ENCODE data around the gene RAPGEF2. TPM values are rescaled to one million over a fixed set of nuclear protein-coding genes. Genes with fewer than 3 reads are reported as not detected.

RAPGEF2 gene
- total and polyA plus RNA-seq, 2 donors (not counting 1 experiment from before 2014, with no cell fraction given): 10.9 to 45.8 TPM

DNA sequence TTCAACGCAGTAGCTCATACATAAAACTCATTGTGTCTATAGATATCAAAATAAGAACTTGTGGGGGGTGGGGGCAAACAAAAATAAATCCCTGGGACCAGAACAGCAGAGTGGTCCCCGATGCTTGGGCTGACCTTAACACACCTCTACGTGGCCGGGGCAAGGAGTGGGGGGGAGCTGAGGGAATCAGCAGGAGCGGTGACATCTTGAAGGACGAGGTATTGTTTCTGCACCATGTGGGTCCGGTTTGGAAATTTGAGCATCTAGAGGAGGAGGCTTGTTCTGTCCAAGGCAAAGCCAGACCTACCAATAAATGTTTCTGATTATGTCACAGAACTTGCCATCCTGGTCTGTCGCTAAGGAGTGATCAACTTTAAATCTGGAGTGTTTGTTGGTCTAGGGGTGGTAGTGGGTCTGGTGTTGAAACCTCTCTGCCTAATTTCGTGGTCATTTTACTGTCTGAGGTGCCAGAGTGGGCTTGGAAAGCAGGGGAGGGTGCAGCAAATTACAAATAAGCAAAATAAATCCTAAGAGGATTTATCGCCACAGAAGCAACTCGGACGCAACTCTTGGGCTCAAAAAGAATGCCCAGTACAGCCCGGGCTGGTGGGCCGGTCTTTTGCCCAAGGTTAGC lies 774 bp upstream of the RAPGEF2 start:
- H3K4me1 ChIP-seq (ENCODE audit: control insufficient read depth in 2 of 2, insufficient read depth in 2 of 2, low read length in 2 of 2): peaks cover 26 to 30% of the 10 kb centered on the region in 2 donors
- H3K79me2 ChIP-seq (ENCODE audit: control insufficient read depth, insufficient read depth, low read length): peaks cover 22% of the 10 kb centered on the region
- Mint-ChIP-seq H3K4me3 (peak overlapping the region; percentile 86), H3K27ac (peak overlapping the region; percentile 73), H3K27me3 (peaks cover 12% of the 10 kb centered on the region), H3K4me1 (peaks cover 36% of the 10 kb centered on the region), H3K9me3 (ENCODE audit: insufficient read depth) (no peaks in the 10 kb centered on the region)
- no peak overlapping the region for H3K27ac ChIP-seq (ENCODE audit: low read length in 2 of 2)
- H3K9ac ChIP-seq (ENCODE audit: low read length): peak overlapping the region; percentile 92
- H3K4me3 ChIP-seq (ENCODE audit: control extremely low read depth in 1 of 5, extremely low read depth in 1 of 5, insufficient read depth in 1 of 5, low read depth in 2 of 5, low read length in 4 of 5): peak overlapping the region; percentile 28 to 89 (median 81)
- no peaks in the 10 kb centered on the region for H3K36me3 ChIP-seq (replicated peaks in 1 of 2; ENCODE audit: control extremely low read depth in 1 of 2, control insufficient read depth in 1 of 2, extremely low read depth in 1 of 2, insufficient read depth in 2 of 2, low read length in 1 of 2)
- H3K9me3 ChIP-seq (ENCODE audit: control extremely low read depth in 1 of 3, control insufficient read depth in 2 of 3, insufficient read depth in 1 of 3, low read length in 2 of 3): no peaks in the 10 kb centered on the region
- POLR2A ChIA-PET: no interaction called here
- DNase-seq (no peak), ATAC-seq (ENCODE audit: low read depth) (no peak)
- H2AFZ ChIP-seq (ENCODE audit: insufficient read depth, low read depth, low read length, poor library complexity, severe bottlenecking): peak overlapping the region; percentile 83
- intact Hi-C loops (cut with micrococcal nuclease): loop anchor here (2.0 to 5.0 kb wide), 2 partner anchors 75 to 379 kb away; partner anchors contain the start of gene PPID
- WGBS (ENCODE audit: insufficient coverage): 40% methylated on average over 10 of the region's 14 CpGs
- peaks cover 0 to 11% (median 0%) of the 10 kb centered on the region in 4 experiments for H3K27me3 ChIP-seq (replicated peaks in 1 of 4; ENCODE audit: control extremely low read depth in 1 of 4, control insufficient read depth in 3 of 4, insufficient read depth in 4 of 4, low read length in 3 of 4)
- peaks cover 23% of the 10 kb centered on the region for H4K20me1 ChIP-seq (ENCODE audit: control insufficient read depth, insufficient read depth, low read length, poor library complexity, severe bottlenecking)
- H3K4me2 ChIP-seq (replicated peaks; ENCODE audit: low read depth, low read length, poor library complexity, severe bottlenecking): peak overlapping the region; percentile 94
- no peak for TF ChIP-seq EZH2 (IDR thresholded peaks at IDR 0.05; ENCODE audit: borderline replicate concordance, insufficient read depth, low read depth, low read length, poor library complexity, severe bottlenecking)
- TF ChIP-seq, protein P1, sequence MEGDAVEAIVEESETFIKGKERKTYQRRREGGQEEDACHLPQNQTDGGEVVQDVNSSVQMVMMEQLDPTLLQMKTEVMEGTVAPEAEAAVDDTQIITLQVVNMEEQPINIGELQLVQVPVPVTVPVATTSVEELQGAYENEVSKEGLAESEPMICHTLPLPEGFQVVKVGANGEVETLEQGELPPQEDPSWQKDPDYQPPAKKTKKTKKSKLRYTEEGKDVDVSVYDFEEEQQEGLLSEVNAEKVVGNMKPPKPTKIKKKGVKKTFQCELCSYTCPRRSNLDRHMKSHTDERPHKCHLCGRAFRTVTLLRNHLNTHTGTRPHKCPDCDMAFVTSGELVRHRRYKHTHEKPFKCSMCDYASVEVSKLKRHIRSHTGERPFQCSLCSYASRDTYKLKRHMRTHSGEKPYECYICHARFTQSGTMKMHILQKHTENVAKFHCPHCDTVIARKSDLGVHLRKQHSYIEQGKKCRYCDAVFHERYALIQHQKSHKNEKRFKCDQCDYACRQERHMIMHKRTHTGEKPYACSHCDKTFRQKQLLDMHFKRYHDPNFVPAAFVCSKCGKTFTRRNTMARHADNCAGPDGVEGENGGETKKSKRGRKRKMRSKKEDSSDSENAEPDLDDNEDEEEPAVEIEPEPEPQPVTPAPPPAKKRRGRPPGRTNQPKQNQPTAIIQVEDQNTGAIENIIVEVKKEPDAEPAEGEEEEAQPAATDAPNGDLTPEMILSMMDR (IDR thresholded peaks at IDR 0.05): no peak
- CTCF ChIA-PET: no interaction called here

DNA sequence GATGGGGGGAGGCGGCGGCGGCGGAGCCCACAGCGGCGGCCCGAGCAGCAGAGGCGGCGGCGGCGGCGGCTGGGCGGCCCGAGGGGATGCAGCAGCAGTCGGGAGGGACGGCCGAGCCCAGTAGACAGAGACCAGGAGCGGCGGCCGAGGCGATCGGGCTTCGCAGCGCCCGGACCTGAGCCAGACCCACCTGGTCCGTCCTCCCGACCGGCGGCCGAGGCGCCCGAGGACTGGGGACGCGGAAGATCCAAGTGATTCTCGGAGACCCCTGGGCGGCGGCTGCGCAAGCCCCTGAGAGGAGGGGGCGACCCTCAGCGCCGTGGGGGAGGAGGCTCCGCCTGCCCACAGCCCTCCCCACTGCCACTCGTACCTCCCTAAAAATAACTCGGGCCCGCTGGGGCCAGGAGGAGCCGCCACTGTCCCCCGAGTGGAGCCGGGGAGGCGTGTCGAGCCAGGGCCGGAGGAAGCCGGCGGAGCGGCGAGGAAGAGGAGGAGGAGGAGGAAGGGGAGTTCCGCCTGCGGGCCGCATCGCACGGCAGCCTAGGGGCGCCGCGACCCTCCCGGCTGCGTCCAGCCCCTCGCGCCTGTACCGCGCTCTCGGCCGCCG lies 608 bp downstream of the RAPGEF2 start:
- H3K4me1 ChIP-seq (ENCODE audit: control insufficient read depth in 2 of 2, insufficient read depth in 2 of 2, low read length in 2 of 2): peaks cover 26 to 30% of the 10 kb centered on the region in 2 donors
- WGBS (ENCODE audit: insufficient coverage): under 1% methylated on average over 65 of the region's 72 CpGs
- TF ChIP-seq EZH2 (IDR thresholded peaks at IDR 0.05; ENCODE audit: borderline replicate concordance, insufficient read depth, low read depth, low read length, poor library complexity, severe bottlenecking): no peak
- TF ChIP-seq, protein P1 (IDR thresholded peaks at IDR 0.05): no peak
- peaks cover 0 to 11% (median 0%) of the 10 kb centered on the region in 4 experiments for H3K27me3 ChIP-seq (replicated peaks in 1 of 4; ENCODE audit: control extremely low read depth in 1 of 4, control insufficient read depth in 3 of 4, insufficient read depth in 4 of 4, low read length in 3 of 4)
- peaks cover 23% of the 10 kb centered on the region for H4K20me1 ChIP-seq (ENCODE audit: control insufficient read depth, insufficient read depth, low read length, poor library complexity, severe bottlenecking)
- H3K27me3 Mint-ChIP-seq: peaks cover 4% of the 10 kb centered on the region
- ChIA-PET POLR2A (interaction anchor here (0.7 kb wide), 2 partner anchors 133 to 200 kb away, joined by 3 to 5 read pairs; no protein-coding TSS in a partner anchor), CTCF (no interaction called here)
- H3K4me3 ChIP-seq (ENCODE audit: control extremely low read depth in 1 of 5, extremely low read depth in 1 of 5, insufficient read depth in 1 of 5, low read depth in 2 of 5, low read length in 4 of 5): peak overlapping the region in 4 of 5 experiments; percentile 78 to 89 (median 82)
- H3K9ac ChIP-seq (ENCODE audit: low read length): peak overlapping the region; percentile 92
- peaks cover 29% of the 10 kb centered on the region for H3K79me2 ChIP-seq (ENCODE audit: control insufficient read depth, insufficient read depth, low read length)
- no peaks in the 10 kb centered on the region for H3K9me3 ChIP-seq (ENCODE audit: control extremely low read depth in 1 of 3, control insufficient read depth in 2 of 3, insufficient read depth in 1 of 3, low read length in 2 of 3)
- H3K36me3 ChIP-seq (replicated peaks in 1 of 2; ENCODE audit: control extremely low read depth in 1 of 2, control insufficient read depth in 1 of 2, extremely low read depth in 1 of 2, insufficient read depth in 2 of 2, low read length in 1 of 2): no peaks in the 10 kb centered on the region
- intact Hi-C loops (cut with micrococcal nuclease): loop anchor here (1.0 to 5.0 kb wide), 4 partner anchors 26 to 431 kb away; partner anchors contain the start of genes ETFDH and PPID
- H3K4me2 ChIP-seq (replicated peaks; ENCODE audit: low read depth, low read length, poor library complexity, severe bottlenecking): peak overlapping the region; percentile 94
- peaks cover 41% of the 10 kb centered on the region for H3K4me1 Mint-ChIP-seq
- no peaks in the 10 kb centered on the region for H3K9me3 Mint-ChIP-seq (ENCODE audit: insufficient read depth)
- H3K4me3 Mint-ChIP-seq: peak overlapping the region; percentile 66
- peak; percentile 75 for DNase-seq
- peak overlapping the region; percentile 78 to 85 for H3K27ac ChIP-seq (ENCODE audit: low read length in 2 of 2)
- peak overlapping the region; percentile 57 for H3K27ac Mint-ChIP-seq
- H2AFZ ChIP-seq (ENCODE audit: insufficient read depth, low read depth, low read length, poor library complexity, severe bottlenecking): peak overlapping the region; percentile 83
- ATAC-seq (ENCODE audit: low read depth): peak; percentile 23

Measured in B cell (primary cell).